Loucy (cell line): Measurements from ENCODE around the gene MICAL2.

Source experiments
- EZH2phosphoT487 ChIP-seq: fragments of 200-600 bp; IDR thresholded peaks from 2 replicates; pipeline ENCODE4 v1.6.1; 2018; ENCODE audit warnings: antibody characterized with exemption, mild to moderate bottlenecking, moderate library complexity, borderline replicate concordance
- TF ChIP-seq, protein P1 (sequence below): fragments of 200-600 bp; sonication (generic); conservative IDR thresholded peaks from 2 replicates; pipeline ENCODE4 v1.5.1; 2014; ENCODE audit warnings: mild to moderate bottlenecking, antibody characterized with exemption, low read length

DNA sequence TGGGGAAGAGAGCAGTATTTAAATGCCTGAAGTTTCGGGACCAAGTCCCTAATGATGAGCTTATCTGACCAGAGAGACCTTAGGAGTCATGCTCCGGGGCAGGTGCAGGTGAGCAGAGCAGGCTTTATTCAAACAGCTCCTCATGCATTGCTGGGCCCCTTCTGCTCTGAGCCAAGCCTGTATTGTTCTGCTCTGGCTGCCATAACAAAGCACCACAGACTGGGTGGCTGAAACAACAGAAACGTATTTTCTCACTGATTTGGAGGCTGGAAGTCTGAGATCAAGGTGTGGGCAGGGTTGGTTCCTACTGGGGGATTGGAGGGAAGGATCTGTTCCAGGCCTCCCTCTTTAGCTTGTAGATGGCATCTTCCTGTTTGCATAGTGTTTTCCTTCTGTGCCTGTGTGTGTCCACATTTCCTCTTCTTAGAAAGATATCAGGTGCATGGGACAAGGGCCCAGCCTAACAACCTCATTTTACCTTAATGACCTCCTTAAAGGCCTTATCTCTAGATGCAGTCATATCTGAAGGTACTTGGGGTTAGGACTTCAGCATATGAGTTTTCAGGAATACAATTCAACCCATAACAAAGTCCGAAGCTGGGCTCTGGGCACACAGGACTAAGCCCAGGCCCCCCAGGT lies 169.9 kb downstream of the MICAL2 start:
- TF ChIP-seq, protein P1, sequence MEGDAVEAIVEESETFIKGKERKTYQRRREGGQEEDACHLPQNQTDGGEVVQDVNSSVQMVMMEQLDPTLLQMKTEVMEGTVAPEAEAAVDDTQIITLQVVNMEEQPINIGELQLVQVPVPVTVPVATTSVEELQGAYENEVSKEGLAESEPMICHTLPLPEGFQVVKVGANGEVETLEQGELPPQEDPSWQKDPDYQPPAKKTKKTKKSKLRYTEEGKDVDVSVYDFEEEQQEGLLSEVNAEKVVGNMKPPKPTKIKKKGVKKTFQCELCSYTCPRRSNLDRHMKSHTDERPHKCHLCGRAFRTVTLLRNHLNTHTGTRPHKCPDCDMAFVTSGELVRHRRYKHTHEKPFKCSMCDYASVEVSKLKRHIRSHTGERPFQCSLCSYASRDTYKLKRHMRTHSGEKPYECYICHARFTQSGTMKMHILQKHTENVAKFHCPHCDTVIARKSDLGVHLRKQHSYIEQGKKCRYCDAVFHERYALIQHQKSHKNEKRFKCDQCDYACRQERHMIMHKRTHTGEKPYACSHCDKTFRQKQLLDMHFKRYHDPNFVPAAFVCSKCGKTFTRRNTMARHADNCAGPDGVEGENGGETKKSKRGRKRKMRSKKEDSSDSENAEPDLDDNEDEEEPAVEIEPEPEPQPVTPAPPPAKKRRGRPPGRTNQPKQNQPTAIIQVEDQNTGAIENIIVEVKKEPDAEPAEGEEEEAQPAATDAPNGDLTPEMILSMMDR: no peak
- TF ChIP-seq EZH2phosphoT487: no peak
